RKO (cell line): ENCODE results near the gene AP4S1.
"Not testable (repeated sequence)": the region's sequence is repeated elsewhere in the genome, so short reads cannot be mapped to it uniquely, and the experiment has no call there.

ENCODE experiments used
- DNase-seq: peaks from one replicate; pipeline ENCODE4 v3.0.0-alpha.2; 2016; ENCODE audit warnings: low spot score

Gene AP4S1

DNA sequence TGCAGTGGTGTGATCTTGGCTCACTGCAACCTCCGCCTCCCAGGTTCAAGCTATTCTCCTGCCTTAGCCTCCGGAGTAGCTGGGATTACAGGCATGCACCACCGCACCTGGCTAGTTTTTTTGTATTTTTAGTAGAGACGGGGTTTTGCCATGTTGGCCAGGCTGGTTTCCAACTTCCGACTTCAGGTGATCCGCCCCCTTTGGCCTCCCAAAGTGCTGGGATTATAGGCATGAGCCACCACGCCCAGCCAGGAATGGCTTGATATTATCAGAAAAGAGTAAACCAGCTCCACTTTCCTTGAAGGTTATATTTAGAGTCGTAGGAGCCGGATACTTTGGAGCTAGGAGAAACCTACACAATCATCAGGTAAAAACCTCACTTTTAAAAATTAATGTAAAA is 61.0 kb downstream of the AP4S1 start:
- not testable (repeated sequence) for DNase-seq

DNA sequence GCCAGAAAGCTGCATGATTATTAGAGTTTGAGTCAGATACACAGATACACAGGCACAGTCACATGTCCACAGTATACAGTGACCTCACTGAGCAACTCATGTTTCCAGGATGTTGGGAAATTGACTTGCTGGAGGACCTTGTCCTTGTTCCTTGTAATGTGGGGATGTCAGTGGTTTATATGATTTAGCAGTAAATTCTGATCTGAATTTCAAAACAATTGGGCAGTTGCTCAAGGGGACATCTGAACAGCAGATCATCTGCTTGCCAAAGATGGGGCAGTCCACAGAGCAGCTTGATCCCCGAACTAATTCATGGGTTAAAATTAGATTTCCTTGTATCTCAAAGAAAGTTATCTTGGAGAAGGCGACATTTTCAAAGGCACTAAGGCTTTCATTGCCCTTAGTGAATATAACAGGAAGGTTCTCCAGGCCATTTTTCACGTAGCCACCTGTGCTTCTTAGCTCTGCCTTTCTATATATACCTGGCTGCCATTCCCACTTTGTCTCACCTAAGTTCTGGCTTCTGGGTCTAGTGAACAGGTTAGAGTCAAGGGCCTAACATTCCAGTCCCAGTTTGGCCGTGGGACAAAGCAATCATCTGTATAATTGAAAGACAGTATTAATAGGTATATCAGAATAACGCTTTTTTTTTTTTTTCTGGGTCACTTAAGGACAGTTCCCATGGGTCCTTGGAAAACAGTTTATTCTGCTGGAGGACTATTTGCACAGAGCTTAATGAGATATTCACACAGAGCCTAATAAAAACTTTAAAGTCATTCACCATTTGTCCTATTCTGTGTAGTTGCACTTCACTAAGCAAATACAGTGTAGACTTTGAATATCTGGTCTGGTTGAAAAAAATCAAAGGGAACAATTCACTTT is 65.7 kb downstream of the AP4S1 start:
- peak; percentile 87 for DNase-seq

DNA sequence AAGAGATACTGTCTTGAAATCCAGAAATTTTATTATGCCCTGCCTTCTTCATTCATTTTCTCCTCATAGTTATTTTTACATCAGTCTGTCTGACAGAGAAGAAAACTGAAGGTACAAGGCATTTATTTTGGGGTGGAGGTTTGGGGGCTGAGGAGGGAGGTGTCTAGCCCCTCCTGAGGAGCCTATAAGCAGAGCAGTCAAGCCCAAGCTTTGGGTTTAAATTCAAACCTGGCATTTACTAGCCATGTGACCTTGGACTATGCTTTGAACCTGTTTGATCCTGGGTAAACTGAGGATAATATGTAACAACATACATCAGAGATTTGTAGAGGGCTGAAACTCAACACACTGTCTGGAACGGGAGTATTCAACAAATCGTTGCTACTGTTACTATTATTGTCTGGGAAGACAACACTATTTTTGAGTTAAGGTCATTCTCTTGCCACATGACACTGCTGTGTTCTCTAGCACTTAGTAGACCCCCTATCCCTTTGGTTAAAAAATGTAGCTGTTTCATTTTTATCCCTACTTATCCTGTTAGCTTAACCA is 66.8 kb downstream of the AP4S1 start:
- no peak for DNase-seq

DNA sequence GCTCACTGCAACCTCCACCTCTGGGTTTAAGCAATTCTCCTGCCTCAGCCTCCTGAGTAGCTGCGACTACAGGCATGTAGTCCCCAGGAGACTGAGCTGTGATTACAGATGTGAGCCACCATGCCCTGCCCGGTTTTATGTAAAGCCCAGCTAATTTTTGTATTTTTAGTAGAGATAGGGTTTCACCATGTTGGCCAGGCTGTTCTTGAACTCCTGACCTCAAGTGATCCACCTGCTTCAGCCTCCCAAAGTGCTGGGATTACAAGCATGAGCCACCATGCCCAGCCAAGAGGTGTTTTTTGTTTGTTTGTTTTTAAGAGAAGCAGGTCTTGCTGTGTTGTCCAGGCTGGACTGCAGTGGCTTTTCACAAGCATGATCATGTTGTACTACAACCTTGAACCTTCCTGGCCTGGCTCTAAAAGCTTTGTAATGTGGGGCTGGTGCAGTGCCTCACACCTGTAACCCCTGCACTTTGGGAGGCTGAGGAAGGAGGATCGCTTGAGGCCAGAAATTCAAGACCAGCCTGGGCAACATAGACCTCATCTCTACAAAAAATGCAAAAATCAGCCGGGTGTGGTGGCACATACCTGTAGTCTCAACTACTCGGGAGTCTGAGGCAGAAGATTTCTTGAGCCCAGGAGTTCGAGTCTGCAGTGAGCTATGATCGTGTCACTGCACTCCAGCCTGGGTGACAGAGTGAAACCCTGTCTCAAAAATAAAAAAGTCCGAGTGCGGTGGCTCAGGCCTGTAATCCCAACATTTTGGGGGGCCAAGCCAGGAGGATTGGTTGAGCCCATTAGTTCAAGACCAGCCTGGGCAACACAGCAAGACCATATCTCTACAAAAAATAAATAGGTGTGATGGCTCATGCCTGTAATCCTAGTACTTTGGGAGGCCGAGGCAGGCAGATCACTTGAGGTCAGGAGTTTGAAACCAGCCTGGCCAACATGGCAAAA is 68.7 kb downstream of the AP4S1 start:
- not testable (repeated sequence) for DNase-seq

DNA sequence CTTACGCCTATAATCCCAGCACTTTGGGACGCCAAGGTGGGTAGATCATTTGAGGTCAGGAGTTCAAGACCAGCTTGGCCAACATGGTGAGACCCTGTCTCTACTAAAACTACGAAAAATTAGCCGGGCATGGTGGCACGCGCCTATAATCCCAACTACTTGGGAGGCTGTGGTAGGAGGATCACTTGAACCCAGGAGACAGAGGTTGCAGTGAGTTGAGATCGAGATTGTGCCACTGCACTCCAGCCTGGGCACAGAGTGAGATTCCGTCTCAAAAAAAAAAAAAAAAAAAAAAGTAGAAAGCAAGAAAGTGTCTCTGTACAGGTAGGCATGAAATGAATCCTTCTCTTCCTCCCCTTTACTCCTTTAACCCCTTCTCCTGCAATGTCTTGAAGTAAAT is 70.4 kb downstream of the AP4S1 start:
- DNase-seq, result not testable (repeated sequence)

DNA sequence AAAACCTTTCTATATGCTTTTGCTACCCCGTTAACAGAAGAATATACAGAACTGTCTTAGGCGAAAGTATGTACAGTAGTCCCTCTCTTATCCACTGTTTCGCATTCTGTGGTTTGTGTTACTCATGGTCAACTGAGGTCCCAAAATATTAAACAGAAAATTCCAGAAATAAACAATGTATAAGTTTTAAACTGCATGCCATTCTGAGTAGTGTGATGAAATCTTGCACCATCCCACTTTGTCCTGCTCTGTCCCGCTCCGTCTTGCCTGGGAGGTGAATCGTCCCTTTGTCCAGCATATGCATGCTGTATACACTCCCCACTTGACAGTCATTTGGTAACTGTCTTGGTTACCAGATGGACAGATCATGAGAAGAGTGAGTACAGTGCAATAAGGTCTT is 70.8 kb downstream of the AP4S1 start:
- no peak for DNase-seq

DNA sequence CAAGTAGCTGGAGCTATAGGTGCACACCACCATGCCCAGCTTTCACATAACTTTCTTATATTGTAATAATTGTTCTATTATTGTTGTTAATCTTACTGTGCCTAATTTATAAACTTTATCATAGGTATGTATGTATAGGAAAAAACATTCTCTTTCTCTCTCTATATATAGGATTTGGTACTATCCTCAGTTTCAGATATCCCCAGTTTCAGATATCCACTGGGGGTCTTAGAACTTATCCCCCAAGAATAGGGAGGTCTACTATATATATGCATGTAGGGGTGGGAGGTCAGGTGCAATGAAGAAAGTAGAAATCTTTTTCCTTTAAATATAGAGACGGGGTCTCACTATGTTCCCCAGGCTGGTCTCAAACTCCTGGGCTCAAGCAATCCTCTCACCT is 71.6 kb downstream of the AP4S1 start:
- DNase-seq, result no peak

DNA sequence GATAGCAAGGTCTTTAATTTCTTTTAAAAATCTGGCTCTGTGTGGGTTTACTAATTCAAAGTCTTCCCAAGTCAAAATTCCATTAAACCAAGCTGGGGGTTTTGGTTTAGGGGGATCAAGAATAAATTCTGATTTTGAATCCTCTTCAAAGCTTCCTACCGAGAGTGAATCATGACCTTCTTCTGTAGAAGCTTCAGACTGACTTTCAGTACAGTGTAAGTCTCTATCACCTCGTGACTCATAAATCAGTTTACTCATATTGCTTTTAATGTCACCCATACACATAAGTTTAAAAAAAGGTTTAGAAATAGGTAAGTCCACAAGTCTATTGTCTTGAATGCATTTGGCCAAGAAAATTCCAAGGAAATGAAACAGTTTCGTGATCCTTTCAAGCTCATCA is 81.3 kb downstream of the AP4S1 start:
- peak; percentile 36 for DNase-seq

DNA sequence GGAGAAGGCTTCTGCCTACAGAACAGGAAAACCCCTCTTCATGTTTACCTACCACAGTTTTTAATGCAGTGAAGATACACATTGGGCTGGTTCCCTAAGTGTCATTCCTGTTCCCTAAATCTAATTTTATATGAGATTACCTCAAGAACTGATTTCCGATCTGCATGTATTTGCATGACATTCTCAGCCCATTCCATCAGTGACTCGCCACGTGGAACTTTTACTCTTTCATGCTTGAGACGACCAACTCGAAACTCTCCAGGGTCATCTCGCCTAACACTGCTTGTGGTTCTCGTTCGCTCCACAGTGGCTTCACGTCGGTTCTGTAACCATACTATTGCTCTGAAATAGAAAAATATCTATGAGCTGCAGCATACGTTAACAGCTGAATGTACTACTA is 83.8 kb downstream of the AP4S1 start:
- DNase-seq, result no peak

DNA sequence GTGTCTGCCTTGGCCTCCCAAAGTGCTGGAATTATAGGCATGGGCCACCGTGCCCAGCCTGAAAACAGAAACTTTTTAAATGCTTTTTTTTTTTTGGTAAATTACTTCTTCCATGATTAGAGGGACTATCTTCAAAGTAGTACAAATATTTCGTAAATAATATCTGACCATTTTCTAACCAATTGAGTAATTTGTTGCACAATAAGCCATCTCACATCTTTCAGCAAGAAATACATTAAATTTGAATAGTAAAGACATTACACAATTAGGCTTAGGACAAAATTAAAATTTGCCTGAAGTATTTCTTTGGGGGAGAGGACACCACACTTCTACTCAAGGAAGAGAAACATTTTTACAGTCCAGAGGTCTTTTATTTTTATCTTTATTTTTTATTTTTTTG is 85.4 kb downstream of the AP4S1 start:
- DNase-seq, result no peak

DNA sequence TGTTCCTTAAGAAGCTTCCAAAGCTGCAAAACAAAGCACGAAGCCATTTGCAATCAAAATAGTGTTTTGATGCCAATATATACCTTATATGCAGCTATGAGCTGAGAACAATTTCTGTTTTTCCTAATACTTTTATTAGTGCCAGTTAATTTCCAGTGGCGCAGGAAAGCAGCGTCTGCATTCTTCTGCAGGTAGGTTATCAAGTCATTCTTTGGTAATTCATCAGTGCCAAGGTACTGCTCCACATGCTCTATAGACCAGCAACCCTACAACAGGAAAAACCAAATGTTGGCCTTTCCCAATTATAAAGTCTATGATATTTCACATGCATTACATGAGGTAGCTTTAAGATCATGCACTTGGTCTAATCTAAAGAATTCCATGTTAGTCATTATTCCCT is 88.3 kb downstream of the AP4S1 start:
- DNase-seq, result no peak

DNA sequence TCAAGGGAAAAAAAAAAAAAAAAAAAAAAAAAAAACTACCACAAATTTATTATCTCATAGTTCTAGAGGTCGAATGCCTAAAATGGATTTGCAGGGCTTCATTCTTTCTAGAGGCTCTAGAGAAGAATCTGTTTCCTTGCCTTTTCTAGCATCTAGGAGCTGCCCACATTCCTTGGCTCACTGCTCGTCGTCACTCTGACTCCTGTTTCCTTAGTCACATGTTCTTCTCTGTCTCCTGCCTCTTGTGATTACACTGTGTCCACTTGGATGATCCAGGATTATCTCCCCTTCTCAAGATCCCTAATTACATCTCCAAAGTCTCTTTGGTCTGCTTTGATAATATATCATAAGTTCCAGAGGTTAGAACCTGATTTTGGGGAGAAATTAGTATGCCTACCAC is 93.4 kb downstream of the AP4S1 start:
- DNase-seq, result no peak

DNA sequence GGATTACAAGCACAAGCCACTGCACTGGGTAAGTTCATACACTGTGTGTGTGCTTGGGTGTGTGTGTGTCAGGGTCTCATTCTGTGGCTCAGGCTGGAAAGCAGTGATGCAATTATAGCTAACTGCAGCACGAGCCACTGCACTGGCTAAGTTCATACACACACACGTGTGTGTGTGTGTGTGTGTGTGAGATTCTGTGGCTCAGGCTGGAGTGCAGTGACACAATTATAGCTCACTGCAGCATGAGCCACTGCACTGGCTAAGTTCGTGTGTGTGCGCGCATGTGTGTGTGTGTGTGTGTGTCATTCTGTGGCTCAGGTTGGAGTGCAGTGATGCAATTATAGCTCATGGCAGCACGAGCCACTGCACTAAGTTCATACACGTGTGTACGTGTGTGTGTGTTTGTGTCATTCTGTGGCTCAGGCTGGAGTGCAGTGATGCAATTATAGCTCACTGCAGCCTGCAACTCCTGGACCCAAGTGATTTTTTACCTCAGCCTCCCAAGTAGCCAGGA is 96.7 kb downstream of the AP4S1 start:
- DNase-seq, result peak; percentile 11

DNA sequence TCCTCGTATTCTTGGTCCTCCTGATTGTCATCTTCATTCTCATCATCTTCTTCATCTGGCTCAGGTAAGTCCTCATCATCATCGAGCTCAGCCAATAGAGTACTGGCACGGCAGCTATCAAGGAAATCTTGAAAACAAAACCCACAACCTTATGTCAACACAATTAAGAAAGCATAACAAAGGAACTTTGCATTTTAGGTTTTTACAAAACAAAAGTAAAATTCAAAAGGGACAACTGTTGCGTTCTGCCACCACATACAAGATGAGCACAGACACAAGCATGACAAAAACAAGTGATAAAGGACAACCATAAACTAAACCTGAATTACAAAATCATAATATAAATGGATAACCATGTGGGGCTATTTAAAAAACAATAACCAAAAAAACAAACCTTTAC is 97.5 kb downstream of the AP4S1 start:
- no peak for DNase-seq

DNA sequence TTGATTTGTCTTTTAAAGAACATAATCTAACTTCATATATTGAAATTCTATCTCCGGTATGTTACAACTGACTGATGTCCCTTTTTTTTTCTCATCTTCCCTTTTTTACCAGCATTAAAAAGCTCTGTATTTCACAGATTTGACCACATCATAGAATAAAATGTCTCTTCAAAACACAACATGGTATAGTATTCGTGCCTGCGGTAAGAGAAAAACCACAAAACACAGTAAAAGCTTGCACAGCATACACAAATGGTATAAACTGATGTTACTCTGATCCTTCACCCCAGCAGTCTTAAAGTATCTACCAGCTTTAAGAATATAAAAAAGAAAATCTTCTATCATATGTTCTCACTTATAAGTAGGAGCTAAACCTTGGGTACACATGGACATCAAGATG is 98.7 kb downstream of the AP4S1 start:
- DNase-seq, result no peak

DNA sequence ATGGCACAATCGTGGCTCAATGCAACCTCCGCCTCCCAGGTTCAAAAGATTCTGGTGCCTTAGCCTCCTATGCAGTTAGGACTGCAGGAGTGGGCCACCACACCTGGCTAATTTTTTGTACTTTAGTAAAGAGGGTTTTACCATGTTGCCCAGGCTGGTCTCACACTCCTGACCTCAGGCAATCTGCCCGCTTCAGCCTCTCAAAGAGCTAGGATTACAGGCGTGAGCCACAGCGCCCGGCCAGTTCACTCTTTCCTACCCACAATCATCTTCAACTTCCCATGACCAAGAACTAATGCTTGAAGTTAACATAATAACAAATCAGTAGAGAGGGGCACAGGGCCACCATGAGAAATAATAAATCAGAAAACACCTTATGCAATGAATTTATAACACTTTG is 99.8 kb downstream of the AP4S1 start:
- no peak for DNase-seq

DNA sequence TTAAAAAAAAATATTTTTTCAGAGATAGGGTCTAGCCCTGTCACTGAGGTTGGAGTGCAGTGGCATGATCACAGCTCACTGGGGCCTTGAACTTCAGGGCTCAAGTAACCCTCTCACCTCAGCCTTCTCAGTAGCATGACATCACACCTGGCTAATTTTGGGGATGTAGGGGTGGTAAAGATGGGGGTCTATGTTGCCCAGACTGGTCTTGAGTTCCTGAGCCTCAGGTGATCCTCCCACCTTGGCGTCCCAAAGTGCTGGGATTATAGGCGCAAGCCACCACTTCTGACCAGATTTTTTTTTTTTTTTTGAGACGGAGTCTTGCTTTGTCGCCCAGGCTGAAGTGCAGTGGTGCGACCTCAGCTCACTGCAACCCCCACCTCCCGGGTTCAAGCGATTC is 101.2 kb downstream of the AP4S1 start:
- no peak for DNase-seq

DNA sequence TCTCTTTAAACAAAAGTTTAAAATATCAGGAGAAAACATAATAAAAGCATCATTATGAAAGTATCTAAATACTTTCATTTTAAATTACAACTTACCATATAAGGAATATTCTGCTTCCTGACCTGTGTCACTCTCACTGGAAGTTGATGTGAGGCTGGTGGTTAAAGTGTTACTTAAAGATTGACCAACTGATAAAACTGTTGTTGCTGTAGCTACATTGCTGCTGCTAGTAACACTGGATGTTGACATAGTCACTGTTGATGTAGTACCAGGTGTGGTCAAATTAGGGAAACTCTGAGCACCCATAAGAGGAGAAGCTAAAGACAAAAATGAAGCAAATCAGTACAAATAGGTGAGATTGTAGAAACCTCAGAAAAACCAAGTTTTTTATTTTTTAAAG is 102.2 kb downstream of the AP4S1 start:
- DNase-seq, result no peak

DNA sequence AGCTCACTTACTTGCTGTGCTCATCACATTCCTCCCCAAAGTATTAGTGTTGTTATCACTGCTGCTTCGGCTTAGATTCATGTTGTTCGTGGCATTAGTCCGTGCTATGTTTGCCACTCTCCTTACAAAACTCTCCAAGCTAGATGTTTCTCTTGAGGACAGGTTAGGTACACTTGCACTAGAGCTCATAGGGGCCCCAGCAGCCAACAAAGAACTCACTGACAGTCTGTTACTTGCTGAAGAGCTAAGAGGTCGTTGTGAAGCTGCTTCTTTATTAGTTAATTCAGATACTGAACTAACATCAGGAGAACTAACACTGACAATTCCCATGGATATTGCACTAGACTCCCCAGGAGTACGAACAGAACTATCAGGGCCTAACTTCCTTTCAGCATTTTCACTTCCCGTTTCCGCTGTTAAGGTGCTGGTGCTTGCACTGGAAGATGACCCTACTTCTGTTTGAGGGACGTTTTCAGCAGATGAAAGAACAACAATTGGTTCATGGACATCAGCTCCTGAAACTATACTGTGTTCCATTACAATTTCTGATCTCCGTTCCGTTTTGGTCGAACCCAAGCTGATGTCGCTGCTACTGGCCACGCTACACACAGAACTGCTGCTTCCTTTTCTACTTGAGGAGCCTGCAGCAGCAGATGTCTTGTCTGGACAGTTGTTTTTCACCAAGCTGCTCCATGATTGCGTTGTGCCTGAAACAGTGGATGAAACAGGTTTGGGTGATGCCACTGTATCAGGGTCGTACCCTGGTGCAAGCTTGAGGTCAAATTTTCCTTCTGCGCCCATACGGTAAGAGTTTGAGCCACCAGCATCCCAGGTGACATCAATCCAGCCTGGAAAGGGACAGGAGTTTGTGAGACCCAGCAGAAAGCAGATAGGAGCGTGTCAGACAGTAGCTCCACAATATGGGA is 103.4 kb downstream of the AP4S1 start:
- DNase-seq, result no peak

DNA sequence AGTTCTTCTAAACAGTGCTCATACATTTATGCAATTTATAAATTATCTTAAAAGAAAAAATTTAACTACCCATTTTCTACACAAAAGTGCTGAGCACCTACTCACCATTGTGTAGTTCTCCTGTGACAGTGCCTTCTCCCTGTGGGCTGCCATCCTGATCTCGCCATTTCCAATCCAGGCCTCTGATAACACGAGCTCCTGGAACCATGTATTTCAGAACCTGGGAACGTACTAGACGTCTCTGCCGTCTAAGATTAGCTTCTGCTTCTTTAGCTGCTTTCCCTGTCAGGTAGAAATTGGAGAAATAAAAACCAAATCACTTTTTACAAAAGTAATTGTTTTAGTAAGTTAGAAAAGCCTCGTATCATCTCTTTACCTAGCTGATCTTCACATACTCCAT is 107.7 kb downstream of the AP4S1 start:
- no peak for DNase-seq

DNA sequence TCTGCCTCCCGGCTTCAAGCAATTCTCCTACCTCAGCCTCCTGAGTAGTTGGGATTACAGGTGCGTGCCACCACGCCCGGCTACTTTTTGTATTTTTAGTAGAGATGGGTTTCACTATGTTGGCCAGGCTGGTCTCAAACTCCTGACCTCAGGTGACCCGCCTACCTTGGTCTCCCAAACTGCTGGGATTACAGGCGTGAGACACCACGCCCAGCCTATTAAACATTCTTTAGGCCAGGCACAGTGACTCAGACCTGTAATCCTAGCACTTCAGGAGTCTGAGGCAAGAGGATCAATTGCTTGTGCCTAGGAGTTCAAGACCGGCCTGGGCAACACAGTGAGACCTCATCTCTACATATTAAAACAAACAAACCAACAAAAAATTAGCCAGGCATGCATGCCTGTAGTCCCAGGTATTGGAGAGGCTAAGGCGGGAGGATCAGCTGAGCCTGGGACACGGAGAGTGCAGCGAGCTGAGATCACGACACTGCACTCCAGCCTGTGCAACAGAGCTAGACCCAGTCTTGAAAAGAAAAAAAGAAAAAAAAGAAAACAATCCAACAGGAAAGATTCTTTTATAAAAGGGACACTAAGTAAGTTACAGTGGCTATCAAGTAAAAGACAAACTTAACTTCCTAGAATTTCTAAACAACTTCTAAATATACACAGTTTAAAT is 111.9 kb downstream of the AP4S1 start:
- no peak for DNase-seq
